Hair follicle dermal papilla cell (primary cell): Measurements from ENCODE around the gene FANCB. TPM values are rescaled to one million over a fixed set of nuclear protein-coding genes. Genes with fewer than 3 reads are reported as not detected.

Experiments used
- total RNA-seq: library from RNA; depleted of rRNA; stranded (reverse); fragments of >200 nt; gene quantifications from 2 replicates; pipeline ENCODE4 v1.2.3, GENCODE V29; 2012

The FANCB gene
- 3.2 and 3.3 TPM in 2 replicates for total RNA-seq

DNA sequence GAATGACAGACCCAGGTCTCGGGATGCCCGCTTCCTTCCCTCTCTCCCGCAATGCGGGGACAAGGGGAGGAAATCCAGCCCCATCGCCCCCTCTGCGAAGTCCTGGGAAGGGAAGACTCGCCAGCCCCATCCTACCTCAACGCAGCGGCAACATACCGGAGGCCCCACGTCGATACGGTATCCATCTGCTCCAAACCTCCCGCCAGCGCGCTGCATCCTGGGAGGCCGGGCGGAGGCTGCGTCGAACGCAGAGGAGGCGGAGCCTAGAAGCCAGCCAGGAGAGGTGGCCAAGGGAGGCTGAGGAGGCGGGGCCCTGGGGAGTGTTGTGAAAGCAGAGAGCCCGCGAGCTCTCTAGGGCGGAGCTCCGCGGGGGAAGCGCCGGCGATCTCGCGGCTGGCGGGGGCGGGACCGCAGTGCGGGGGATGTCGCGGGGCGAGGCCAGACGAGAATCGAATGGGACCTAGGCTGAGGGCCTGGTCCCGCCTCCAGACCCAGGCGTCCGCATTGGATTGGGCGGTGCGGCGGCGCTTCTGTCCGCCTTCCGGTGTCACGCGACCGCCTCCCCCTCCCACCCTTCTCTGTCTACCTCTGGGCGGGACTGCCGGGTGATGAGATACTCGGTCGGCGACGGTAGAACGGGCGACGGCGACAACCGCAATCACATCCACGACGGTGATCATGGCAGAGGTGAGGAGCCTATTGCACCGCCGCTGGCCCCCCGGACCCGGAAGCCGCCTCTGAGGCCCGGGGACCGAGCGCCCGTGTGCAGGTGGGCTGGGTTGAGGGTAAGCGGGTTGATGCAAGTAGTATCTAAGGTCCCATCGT is at the start of gene FANCB, which contains the start of gene MOSPD2:
Gene FANCB (minus strand): TSS at position 219 of the 825 bp plus-strand sequence. CDS start 7,559 bp downstream, outside the sequence.
Gene MOSPD2 (plus strand): TSS at position 571 of the 825 bp plus-strand sequence. CDS start 108 bp downstream, at position 679.

Other genes starting within 250 kb of the FANCB start
- gene MOSPD2, start 352 bp upstream of the FANCB start, total RNA-seq: 20.3 and 26.4 TPM in 2 replicates